ENCODE measurements around the gene DYRK1A.

- TF ChIP-seq CTCF (IDR thresholded peaks at IDR 0.05), result no peak
- TF ChIP-seq POLR2A (IDR thresholded peaks at IDR 0.05), result no peak
Observed at GRCh38 chr21:37566790-37567615, 200.4 kb downstream of the DYRK1A start.

Measured in transverse colon (tissue), 3 donors.